IMR-90 (cell line): ENCODE measurements around the gene FICD.

Experiments used
- BHLHE40 ChIP-seq: fragments of 150-350 bp; IDR thresholded peaks from 2 replicates; pipeline ENCODE4 v1.6.1; 2016; ENCODE audit warnings: mild to moderate bottlenecking, low read depth, low read length
- CEBPB ChIP-seq: IDR thresholded peaks from 2 replicates; pipeline ENCODE4 v1.6.1; 2012; ENCODE audit warnings: low read depth, low read length, improper control_type of control experiment
- CHD1 ChIP-seq: IDR thresholded peaks from 2 replicates; pipeline ENCODE4 v1.6.1; 2012; ENCODE audit warnings: low read depth, low read length, improper control_type of control experiment
- CTCF ChIP-seq: conservative IDR thresholded peaks from 2 replicates; pipeline ENCODE4 v1.5.1; 2012; ENCODE audit warnings: mild to moderate bottlenecking, low read depth, low read length, improper control_type of control experiment
- FOS ChIP-seq: fragments of 150-350 bp; IDR thresholded peaks from 2 replicates; pipeline ENCODE4 v1.6.1; 2016; ENCODE audit warnings: low read depth, low read length
- MAFK ChIP-seq: IDR thresholded peaks from 2 replicates; pipeline ENCODE4 v1.6.1; 2012; ENCODE audit warnings: low read depth, low read length, improper control_type of control experiment
- MAZ ChIP-seq: IDR thresholded peaks from 2 replicates; pipeline ENCODE4 v1.6.1; 2012; ENCODE audit warnings: low read depth, mild to moderate bottlenecking, low read length, improper control_type of control experiment, moderate library complexity, borderline replicate concordance
- POLR2A ChIP-seq: IDR thresholded peaks from 2 replicates; pipeline ENCODE4 v1.6.1; 2012; ENCODE audit warnings: mild to moderate bottlenecking, low read depth, low read length
- RAD21 ChIP-seq: IDR thresholded peaks from 2 replicates; pipeline ENCODE4 v1.6.1; 2012; ENCODE audit warnings: low read length, improper control_type of control experiment
- RCOR1 ChIP-seq: IDR thresholded peaks from 2 replicates; pipeline ENCODE4 v1.6.1; 2012; ENCODE audit warnings: mild to moderate bottlenecking, low read length, improper control_type of control experiment; ENCODE audit not compliant: insufficient replicate concordance
- RFX5 ChIP-seq: IDR thresholded peaks from 2 replicates; pipeline ENCODE4 v1.8.0; 2012; ENCODE audit warnings: low read depth, mild to moderate bottlenecking, low read length, moderate library complexity
- SMC3 ChIP-seq: fragments of 150-350 bp; IDR thresholded peaks from 2 replicates; pipeline ENCODE4 v1.6.1; 2016; ENCODE audit warnings: low read depth, mild to moderate bottlenecking, antibody characterized with exemption, low read length, moderate library complexity
- USF2 ChIP-seq: fragments of 150-350 bp; IDR thresholded peaks from 2 replicates; pipeline ENCODE4 v1.6.1; 2017; ENCODE audit warnings: mild to moderate bottlenecking, antibody characterized with exemption, low read length, low read depth

GRCh38 chr12:108531929-108532848 lies 17.1 kb downstream of the FICD start:
- TF ChIP-seq RAD21 (no peak), CTCF (no peak), BHLHE40 (no peak), POLR2A (no peak), CEBPB (no peak), CHD1 (no peak), MAFK (no peak), RFX5 (no peak), RCOR1 (no peak), USF2 (no peak), SMC3 (no peak), MAZ (no peak), FOS (no peak)
